ENCODE data around the gene TNFSF9.

- TF ChIP-seq POLR2A (IDR thresholded peaks at IDR 0.05) (no peak), CTCF (IDR thresholded peaks at IDR 0.05) (no peak), EP300 (IDR thresholded peaks at IDR 0.05) (no peak), POLR2AphosphoS5 (IDR thresholded peaks at IDR 0.05) (no peak)
These were observed 38.8 kb upstream of the TNFSF9 start for GRCh38 chr19:6491802-6492592.
